GM10266 (cell line): ENCODE data around the gene FNDC7.

Experiments
- DNase-seq: peaks from one replicate; pipeline ENCODE4 v3.0.0; 2012; ENCODE audit errors: extremely low spot score
- CTCF ChIP-seq: IDR thresholded peaks from 2 replicates; pipeline ENCODE4 v1.5.1; 2012; ENCODE audit warnings: mild to moderate bottlenecking, low read depth; ENCODE audit not compliant: control insufficient read depth, insufficient read depth; ENCODE audit errors: missing control alignments

FNDC7 gene

GRCh38 chr1:108715932-108716331 lies 3.2 kb downstream of the FNDC7 start:
- DNase-seq: no peak
- no peak for TF ChIP-seq CTCF

- DNase-seq: no peak
- no peak for TF ChIP-seq CTCF
Measured at GRCh38 chr1:108716437-108717230, 3.9 kb downstream of the FNDC7 start.

GRCh38 chr1:108717774-108718316 lies 5.1 kb downstream of the FNDC7 start:
- TF ChIP-seq CTCF: no peak
- no peak for DNase-seq

- no peak for DNase-seq
- no peak for TF ChIP-seq CTCF
Measured at GRCh38 chr1:108718927-108719655, 6.4 kb downstream of the FNDC7 start.

GRCh38 chr1:108719656-108720435 lies 7.1 kb downstream of the FNDC7 start:
- DNase-seq: no peak
- TF ChIP-seq CTCF: no peak

- TF ChIP-seq CTCF: no peak
- DNase-seq: no peak
Measured at GRCh38 chr1:108722292-108722691, 9.6 kb downstream of the FNDC7 start.
